ENCODE data around the gene NVL.

GRCh38 chr1:224321706-224322105 lies 8.3 kb downstream of the NVL start:
- no peak for TF ChIP-seq CTCF (conservative IDR thresholded peaks at IDR 0.05; ENCODE audit: low read length)
- TF ChIP-seq EZH2phosphoT487 (IDR thresholded peaks at IDR 0.05; ENCODE audit: borderline replicate concordance) = no peak

All from Loucy (cell line).